Vagina (tissue), 2 donors: ENCODE measurements around the gene ATXN10.

Source experiments
- POLR2A ChIP-seq, 2 donors: fragments of 450-650 bp; IDR thresholded peaks; one replicate each; pipeline ENCODE4 v1.6.1; 2017; ENCODE audit warnings: antibody characterized with exemption in 2 of 2, mild to moderate bottlenecking in 2 of 2, moderate library complexity in 2 of 2
- TF ChIP-seq, protein P1 (sequence below), 3 experiments: fragments of 450-650 bp in 2 of 3; fragments of 200-600 bp in 1 of 3; sonication (generic) in 1 of 3; IDR thresholded peaks; one replicate each; pipeline ENCODE4 v1.5.1; 2017 to 2019; ENCODE audit warnings: antibody characterized with exemption in 3 of 3, mild to moderate bottlenecking in 2 of 3, moderate library complexity in 2 of 3

- no peak for TF ChIP-seq POLR2A (IDR thresholded peaks at IDR 0.05)
- TF ChIP-seq, protein P1, sequence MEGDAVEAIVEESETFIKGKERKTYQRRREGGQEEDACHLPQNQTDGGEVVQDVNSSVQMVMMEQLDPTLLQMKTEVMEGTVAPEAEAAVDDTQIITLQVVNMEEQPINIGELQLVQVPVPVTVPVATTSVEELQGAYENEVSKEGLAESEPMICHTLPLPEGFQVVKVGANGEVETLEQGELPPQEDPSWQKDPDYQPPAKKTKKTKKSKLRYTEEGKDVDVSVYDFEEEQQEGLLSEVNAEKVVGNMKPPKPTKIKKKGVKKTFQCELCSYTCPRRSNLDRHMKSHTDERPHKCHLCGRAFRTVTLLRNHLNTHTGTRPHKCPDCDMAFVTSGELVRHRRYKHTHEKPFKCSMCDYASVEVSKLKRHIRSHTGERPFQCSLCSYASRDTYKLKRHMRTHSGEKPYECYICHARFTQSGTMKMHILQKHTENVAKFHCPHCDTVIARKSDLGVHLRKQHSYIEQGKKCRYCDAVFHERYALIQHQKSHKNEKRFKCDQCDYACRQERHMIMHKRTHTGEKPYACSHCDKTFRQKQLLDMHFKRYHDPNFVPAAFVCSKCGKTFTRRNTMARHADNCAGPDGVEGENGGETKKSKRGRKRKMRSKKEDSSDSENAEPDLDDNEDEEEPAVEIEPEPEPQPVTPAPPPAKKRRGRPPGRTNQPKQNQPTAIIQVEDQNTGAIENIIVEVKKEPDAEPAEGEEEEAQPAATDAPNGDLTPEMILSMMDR (IDR thresholded peaks at IDR 0.05) = no peak
These were observed 22.2 kb downstream of the ATXN10 start for GRCh38 chr22:45693835-45694234.
